Measurements from ENCODE around the gene SDK1. TPM values are rescaled to one million over a fixed set of nuclear protein-coding genes. Genes with fewer than 3 reads are reported as not detected.

The SDK1 gene
- total and polyA plus RNA-seq, 4 experiments from 2014 or later, result 0.06 to 0.26 TPM; not detected in 2

DNA sequence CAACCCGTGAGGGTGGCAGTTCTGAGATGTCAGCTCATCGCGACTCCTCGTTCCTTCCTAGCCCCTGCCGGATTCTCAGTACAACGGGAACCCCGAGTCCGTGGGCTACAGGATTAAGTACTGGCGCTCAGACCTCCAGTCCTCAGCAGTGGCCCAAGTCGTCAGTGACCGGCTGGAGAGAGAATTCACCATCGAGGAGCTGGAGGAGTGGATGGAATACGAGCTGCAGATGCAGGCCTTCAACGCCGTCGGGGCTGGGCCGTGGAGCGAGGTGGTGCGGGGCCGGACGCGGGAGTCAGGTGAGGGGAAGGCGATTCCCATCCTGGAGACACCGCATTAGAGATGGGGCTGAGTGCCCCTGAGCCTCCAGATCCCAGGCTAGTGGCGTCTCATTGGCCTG, 812.9 kb downstream of the SDK1 start:
- no peaks in the 10 kb centered on the region for H3K27me3 Mint-ChIP-seq
- H3K4me1 Mint-ChIP-seq, result no peaks in the 10 kb centered on the region
- CTCF ChIA-PET (ENCODE audit: partially characterized antibody), result no interaction called here
- intact Hi-C loops (cut with micrococcal nuclease), result no loop called here
- Histone ChIP-seq H3K4me3 (ENCODE audit: low read length in 2 of 2) (no peak overlapping the region), H3K36me3 (ENCODE audit: insufficient read depth, low read length) (no peaks in the 10 kb centered on the region), H3K4me1 (ENCODE audit: insufficient read depth, low read length) (no peaks in the 10 kb centered on the region), H3K27ac (ENCODE audit: low read depth, low read length) (no peak overlapping the region), H3K9me3 (ENCODE audit: control insufficient read depth in 1 of 2, low read length in 2 of 2) (no peaks in the 10 kb centered on the region), H3K27me3 (ENCODE audit: insufficient read depth, low read length) (no peaks in the 10 kb centered on the region)
- POLR2A ChIA-PET (ENCODE audit: partially characterized antibody), result no interaction called here
- no peak overlapping the region for H3K4me3 Mint-ChIP-seq
- H3K9me3 Mint-ChIP-seq, result peaks cover 0 to 13% (median 8%) of the 10 kb centered on the region in 8 donors
- H3K36me3 Mint-ChIP-seq, result no peaks in the 10 kb centered on the region
- H3K27ac Mint-ChIP-seq, result no peak overlapping the region
- DNase-seq, result no peak

DNA sequence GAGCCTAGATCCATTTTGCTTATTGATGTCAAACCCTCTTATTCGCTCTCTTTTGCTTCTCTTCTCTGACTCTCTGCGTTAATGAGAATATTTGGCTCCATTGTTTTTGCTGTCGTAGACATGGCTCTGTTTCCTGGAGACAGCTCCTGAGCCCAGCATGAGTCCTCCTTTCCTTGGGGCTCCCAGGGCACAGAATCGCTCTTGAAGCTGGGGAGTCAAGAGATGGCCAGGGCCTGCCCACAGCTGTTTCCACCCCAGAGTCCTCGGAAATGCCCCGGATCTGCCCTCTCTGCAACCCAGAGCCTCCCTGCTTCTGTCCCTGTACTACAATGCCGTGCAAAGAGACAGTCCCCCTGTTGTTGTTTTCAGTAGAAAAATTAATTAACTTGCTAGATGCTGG, 814.4 kb downstream of the SDK1 start:
- H3K27me3 Mint-ChIP-seq, result no peaks in the 10 kb centered on the region
- H3K27ac ChIP-seq (ENCODE audit: low read depth, low read length), result no peak overlapping the region

DNA sequence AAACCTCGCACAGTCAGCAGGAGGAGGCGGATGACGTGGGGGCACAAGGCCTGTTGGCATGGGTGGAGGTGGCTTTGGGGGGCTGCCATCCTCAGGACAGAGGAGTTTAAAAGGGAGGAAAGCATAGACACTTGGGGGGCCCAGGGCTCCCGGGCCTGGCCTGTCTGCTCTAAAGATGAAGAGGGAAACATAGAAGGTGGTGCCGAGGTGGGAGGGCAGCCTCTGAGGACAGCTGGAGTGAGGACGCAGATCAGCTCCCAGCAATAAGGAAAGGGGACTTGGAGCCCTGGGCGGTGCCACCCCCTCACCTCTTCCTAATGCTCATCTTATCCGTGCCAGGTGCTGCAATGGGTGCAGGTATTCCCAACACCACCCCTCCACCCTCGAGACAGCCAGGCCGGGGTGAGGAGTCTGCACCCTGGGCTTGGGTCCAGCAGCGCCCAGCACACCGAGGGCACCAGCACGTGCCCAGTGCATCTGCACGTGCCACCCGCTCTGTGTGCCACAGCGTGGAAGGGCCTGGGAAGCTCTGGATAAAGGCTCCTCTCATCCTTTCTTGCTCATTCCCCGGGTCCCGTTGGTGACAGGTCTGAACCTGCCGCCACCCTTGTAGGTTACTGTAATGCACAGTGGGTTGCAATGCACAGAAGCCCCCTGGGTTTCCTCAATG, 815.0 kb downstream of the SDK1 start:
- H3K9me3 ChIP-seq (ENCODE audit: control insufficient read depth in 1 of 2, low read length in 2 of 2), result no peaks in the 10 kb centered on the region
- CTCF ChIA-PET (ENCODE audit: partially characterized antibody), result no interaction called here
- POLR2A ChIA-PET (ENCODE audit: partially characterized antibody), result no interaction called here

More for the DNA sequence above, 814.4 kb downstream of the SDK1 start:
- no peaks in the 10 kb centered on the region for H3K36me3 Mint-ChIP-seq
- Histone ChIP-seq H3K4me3 (ENCODE audit: low read length in 2 of 2) (no peak overlapping the region), H3K36me3 (ENCODE audit: insufficient read depth, low read length) (no peaks in the 10 kb centered on the region), H3K27me3 (ENCODE audit: insufficient read depth, low read length) (no peaks in the 10 kb centered on the region), H3K9me3 (ENCODE audit: control insufficient read depth in 1 of 2, low read length in 2 of 2) (no peaks in the 10 kb centered on the region), H3K4me1 (ENCODE audit: insufficient read depth, low read length) (no peaks in the 10 kb centered on the region)
- no peaks in the 10 kb centered on the region for H3K4me1 Mint-ChIP-seq
- no peak overlapping the region for H3K4me3 Mint-ChIP-seq
- CTCF ChIA-PET (ENCODE audit: partially characterized antibody), result no interaction called here
- intact Hi-C loops (cut with micrococcal nuclease), result no loop called here
- no peak overlapping the region for H3K27ac Mint-ChIP-seq
- no peak for DNase-seq
- H3K9me3 Mint-ChIP-seq, result peaks cover 0 to 25% (median 15%) of the 10 kb centered on the region in 8 donors
- POLR2A ChIA-PET (ENCODE audit: partially characterized antibody), result no interaction called here

DNA sequence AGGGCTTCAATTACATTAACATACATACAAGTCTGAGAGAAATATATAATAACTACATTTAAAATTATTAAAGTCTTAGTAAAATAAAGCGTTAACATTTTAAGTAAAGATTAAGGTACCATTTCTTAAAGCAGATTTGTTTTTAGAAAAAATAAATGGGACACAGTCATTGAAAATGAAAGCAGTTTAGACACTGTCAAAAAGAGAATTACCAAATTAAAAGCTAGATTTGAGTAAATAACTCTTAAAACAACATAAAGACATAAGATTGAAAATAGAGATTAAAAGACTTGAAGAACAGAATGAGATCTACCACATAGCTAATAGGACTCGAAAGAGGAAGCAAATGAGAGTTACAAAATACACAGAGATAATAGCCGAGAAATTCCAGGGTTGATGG, 818.8 kb downstream of the SDK1 start:
- no peaks in the 10 kb centered on the region for H3K27me3 ChIP-seq (ENCODE audit: insufficient read depth, low read length)
- H3K27ac Mint-ChIP-seq, result no peak overlapping the region
- no peak overlapping the region for H3K4me3 Mint-ChIP-seq
- DNase-seq, result no peak
- CTCF ChIA-PET (ENCODE audit: partially characterized antibody), result no interaction called here
- H3K36me3 ChIP-seq (ENCODE audit: insufficient read depth, low read length), result no peaks in the 10 kb centered on the region
- no peaks in the 10 kb centered on the region for H3K9me3 ChIP-seq (ENCODE audit: control insufficient read depth in 1 of 2, low read length in 2 of 2)
- no peak overlapping the region for H3K4me3 ChIP-seq (ENCODE audit: low read length in 2 of 2)
- no peaks in the 10 kb centered on the region for H3K4me1 ChIP-seq (ENCODE audit: insufficient read depth, low read length)
- peaks cover 3 to 10% of the 10 kb centered on the region in 2 donors for H3K27me3 Mint-ChIP-seq
- peaks cover 2 to 50% (median 24%) of the 10 kb centered on the region in 8 donors for H3K9me3 Mint-ChIP-seq
- H3K36me3 Mint-ChIP-seq, result peaks cover 2 to 3% of the 10 kb centered on the region in 2 donors
- POLR2A ChIA-PET (ENCODE audit: partially characterized antibody), result no interaction called here
- intact Hi-C loops (cut with micrococcal nuclease), result no loop called here
- H3K4me1 Mint-ChIP-seq, result no peaks in the 10 kb centered on the region
- no peak overlapping the region for H3K27ac ChIP-seq (ENCODE audit: low read depth, low read length)

More for the DNA sequence above, 815.0 kb downstream of the SDK1 start:
- intact Hi-C loops (cut with micrococcal nuclease), result no loop called here
- H3K4me3 Mint-ChIP-seq, result no peak overlapping the region
- H3K4me1 ChIP-seq (ENCODE audit: insufficient read depth, low read length), result no peaks in the 10 kb centered on the region
- no peak overlapping the region for H3K27ac ChIP-seq (ENCODE audit: low read depth, low read length)
- DNase-seq, result no peak
- H3K9me3 Mint-ChIP-seq, result peaks cover 0 to 29% (median 16%) of the 10 kb centered on the region in 8 donors
- H3K4me1 Mint-ChIP-seq, result no peaks in the 10 kb centered on the region
- H3K27me3 ChIP-seq (ENCODE audit: insufficient read depth, low read length), result no peaks in the 10 kb centered on the region
- no peak overlapping the region for H3K27ac Mint-ChIP-seq
- no peaks in the 10 kb centered on the region for H3K27me3 Mint-ChIP-seq
- H3K36me3 ChIP-seq (ENCODE audit: insufficient read depth, low read length), result no peaks in the 10 kb centered on the region
- H3K36me3 Mint-ChIP-seq, result no peaks in the 10 kb centered on the region
- no peak overlapping the region for H3K4me3 ChIP-seq (ENCODE audit: low read length in 2 of 2)

DNA sequence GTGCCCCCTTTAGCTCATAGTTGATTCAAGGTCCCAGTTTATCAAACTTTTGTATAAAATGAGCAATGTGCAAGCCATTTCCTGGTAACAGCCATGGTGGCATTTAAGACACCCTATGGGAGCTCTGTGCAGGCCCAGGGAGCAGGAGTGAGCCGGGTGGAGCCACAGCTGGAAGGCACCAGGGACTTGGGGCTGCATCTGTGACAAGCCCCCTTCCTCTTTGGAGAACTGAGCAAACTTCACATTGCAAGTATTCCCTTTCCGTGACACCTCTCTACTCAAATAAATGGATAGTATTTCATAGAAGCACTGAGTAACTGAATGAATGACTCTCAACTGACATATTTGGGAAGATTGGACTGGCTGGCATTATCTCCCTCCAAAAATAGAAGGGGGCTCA, 822.3 kb downstream of the SDK1 start:
- H3K27me3 ChIP-seq (ENCODE audit: insufficient read depth, low read length), result no peaks in the 10 kb centered on the region
- no peak overlapping the region for H3K4me3 ChIP-seq (ENCODE audit: low read length in 2 of 2)
- no peaks in the 10 kb centered on the region for H3K9me3 ChIP-seq (ENCODE audit: control insufficient read depth in 1 of 2, low read length in 2 of 2)
- Mint-ChIP-seq H3K27ac (no peak overlapping the region), H3K4me3 (no peak overlapping the region), H3K4me1 (no peaks in the 10 kb centered on the region), H3K27me3 (peaks cover 7 to 14% of the 10 kb centered on the region in 2 donors), H3K9me3 (peaks cover 2 to 49% (median 23%) of the 10 kb centered on the region in 8 donors), H3K36me3 (peaks cover 2 to 3% of the 10 kb centered on the region in 2 donors)
- H3K27ac ChIP-seq (ENCODE audit: low read depth, low read length), result no peak overlapping the region
- intact Hi-C loops (cut with micrococcal nuclease), result no loop called here
- CTCF ChIA-PET (ENCODE audit: partially characterized antibody), result no interaction called here
- POLR2A ChIA-PET (ENCODE audit: partially characterized antibody), result no interaction called here
- no peaks in the 10 kb centered on the region for H3K4me1 ChIP-seq (ENCODE audit: insufficient read depth, low read length)
- DNase-seq, result no peak
- no peaks in the 10 kb centered on the region for H3K36me3 ChIP-seq (ENCODE audit: insufficient read depth, low read length)

DNA sequence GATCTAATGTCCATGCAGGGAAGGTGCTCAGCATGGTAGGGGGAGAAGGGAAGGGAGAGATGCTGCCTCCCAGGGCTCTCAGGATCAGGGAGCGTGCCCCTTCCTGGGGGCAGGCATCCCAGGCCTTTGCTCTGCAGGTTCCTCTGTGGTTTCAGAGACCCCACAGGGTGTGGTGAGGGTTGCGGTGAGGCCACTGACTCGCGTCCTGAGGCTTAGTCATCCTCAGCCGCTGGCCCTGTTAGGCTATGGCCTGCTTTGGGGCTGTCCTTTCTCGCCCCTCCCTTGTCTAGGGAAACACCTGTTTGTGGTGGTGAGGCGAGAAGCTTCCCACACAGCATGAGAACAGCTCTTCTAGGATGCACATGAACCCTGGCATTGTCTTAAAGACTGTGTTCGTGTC, 822.8 kb downstream of the SDK1 start:
- Mint-ChIP-seq H3K4me3 (no peak overlapping the region), H3K27me3 (peaks cover 7 to 14% of the 10 kb centered on the region in 2 donors), H3K4me1 (no peaks in the 10 kb centered on the region), H3K36me3 (peaks cover 2 to 3% of the 10 kb centered on the region in 2 donors), H3K9me3 (peaks cover 2 to 44% (median 22%) of the 10 kb centered on the region in 8 donors), H3K27ac (no peak overlapping the region)
- ChIA-PET CTCF (ENCODE audit: partially characterized antibody) (no interaction called here), POLR2A (ENCODE audit: partially characterized antibody) (no interaction called here)
- H3K9me3 ChIP-seq (ENCODE audit: control insufficient read depth in 1 of 2, low read length in 2 of 2), result no peaks in the 10 kb centered on the region
- H3K27ac ChIP-seq (ENCODE audit: low read depth, low read length), result no peak overlapping the region
- H3K4me3 ChIP-seq (ENCODE audit: low read length in 2 of 2), result no peak overlapping the region
- DNase-seq, result no peak
- H3K4me1 ChIP-seq (ENCODE audit: insufficient read depth, low read length), result no peaks in the 10 kb centered on the region
- intact Hi-C loops (cut with micrococcal nuclease), result no loop called here
- H3K36me3 ChIP-seq (ENCODE audit: insufficient read depth, low read length), result no peaks in the 10 kb centered on the region
- no peaks in the 10 kb centered on the region for H3K27me3 ChIP-seq (ENCODE audit: insufficient read depth, low read length)

DNA sequence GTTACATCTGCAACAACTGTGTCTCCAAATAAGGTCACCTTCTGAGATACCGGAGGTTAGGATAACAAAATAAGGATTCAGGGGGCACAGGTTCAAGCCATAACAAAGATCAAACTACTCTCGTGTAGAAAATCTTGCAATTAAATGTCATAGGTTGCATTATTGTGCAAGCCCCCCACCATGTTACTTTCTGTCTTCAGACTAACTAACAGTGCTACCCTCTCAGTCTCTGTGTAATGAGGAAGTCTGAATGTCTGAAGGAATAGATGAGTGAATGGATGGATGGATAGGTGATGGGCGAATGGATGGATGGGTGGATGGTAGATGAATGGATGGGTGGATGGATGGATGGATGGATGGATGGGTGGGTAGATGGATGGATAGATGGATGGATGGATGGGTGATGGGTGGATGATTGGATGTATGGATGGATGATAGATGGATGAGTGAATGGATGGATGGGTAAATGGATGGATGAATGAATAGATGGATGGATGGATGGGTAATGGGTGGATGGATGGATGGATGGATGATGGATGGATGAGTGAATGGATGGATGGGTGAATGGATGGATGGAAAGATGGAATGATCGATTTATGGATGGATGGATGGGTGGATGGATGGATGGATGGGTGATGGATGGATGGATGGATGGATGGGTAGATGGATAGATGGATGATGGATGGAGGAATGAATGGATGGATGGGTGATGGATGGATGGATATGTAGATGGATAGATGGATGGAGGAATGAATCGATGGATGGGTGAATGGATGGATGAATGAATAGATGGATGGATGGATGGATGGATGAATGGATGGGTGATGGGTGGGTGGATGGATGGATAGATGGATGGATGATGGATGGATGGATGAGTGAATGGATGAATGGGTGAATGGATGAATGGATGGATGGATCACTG, 823.8 kb downstream of the SDK1 start:
- POLR2A ChIA-PET (ENCODE audit: partially characterized antibody), result no interaction called here
- Histone ChIP-seq H3K27ac (ENCODE audit: low read depth, low read length) (no peak overlapping the region), H3K4me1 (ENCODE audit: insufficient read depth, low read length) (no peaks in the 10 kb centered on the region), H3K27me3 (ENCODE audit: insufficient read depth, low read length) (no peaks in the 10 kb centered on the region), H3K4me3 (ENCODE audit: low read length in 2 of 2) (no peak overlapping the region), H3K9me3 (ENCODE audit: control insufficient read depth in 1 of 2, low read length in 2 of 2) (no peaks in the 10 kb centered on the region), H3K36me3 (ENCODE audit: insufficient read depth, low read length) (no peaks in the 10 kb centered on the region)
- intact Hi-C loops (cut with micrococcal nuclease), result no loop called here
- DNase-seq, result no peak
- Mint-ChIP-seq H3K4me1 (no peaks in the 10 kb centered on the region), H3K4me3 (no peak overlapping the region), H3K27me3 (peaks cover 7 to 14% of the 10 kb centered on the region in 2 donors), H3K9me3 (peaks cover 2 to 37% (median 17%) of the 10 kb centered on the region in 8 donors), H3K36me3 (peaks cover 2 to 3% of the 10 kb centered on the region in 2 donors), H3K27ac (no peak overlapping the region)
- CTCF ChIA-PET (ENCODE audit: partially characterized antibody), result no interaction called here

Data from CD4-positive, alpha-beta memory T cell (primary cell).